Epithelial cell of proximal tubule (primary cell): Measurements from ENCODE around the gene ZSCAN30. TPM values are rescaled to one million over a fixed set of nuclear protein-coding genes. Genes with fewer than 3 reads are reported as not detected.

ENCODE experiments used
- DNase-seq: peaks from one replicate; pipeline ENCODE4 v3.0.0-alpha.2; 2011; ENCODE audit warnings: low read depth
- H3K4me3 ChIP-seq: 2 replicates; pipeline ENCODE4 v1.5.1; 2011; ENCODE audit warnings: low read depth, mild to moderate bottlenecking, low read length
- CTCF ChIP-seq: conservative IDR thresholded peaks from 2 replicates; pipeline ENCODE4 v1.5.1; 2012; ENCODE audit warnings: low read depth, mild to moderate bottlenecking, low read length
- total RNA-seq: library from RNA; depleted of rRNA; stranded (reverse); fragments of >200 nt; gene quantifications from 2 replicates; pipeline ENCODE4 v1.2.3, GENCODE V29; 2015

Gene ZSCAN30
- total RNA-seq, 1 donor from 2014 or later = 5.1 TPM

GRCh38 chr18:35247412-35248249 is 42.4 kb downstream of the ZSCAN30 start:
- no peak overlapping the region for H3K4me3 ChIP-seq
- TF ChIP-seq CTCF = no peak
- no peak for DNase-seq

GRCh38 chr18:35246831-35247230 is 43.2 kb downstream of the ZSCAN30 start:
- no peak for DNase-seq
- no peak overlapping the region for H3K4me3 ChIP-seq
- no peak for TF ChIP-seq CTCF

- no peak for DNase-seq
- no peak for TF ChIP-seq CTCF
- H3K4me3 ChIP-seq = no peak overlapping the region
These were observed 44.2 kb downstream of the ZSCAN30 start for GRCh38 chr18:35245719-35246317.

GRCh38 chr18:35244671-35245070 is 45.4 kb downstream of the ZSCAN30 start:
- TF ChIP-seq CTCF = no peak
- no peak overlapping the region for H3K4me3 ChIP-seq
- no peak for DNase-seq

GRCh38 chr18:35242426-35242825 is 47.6 kb downstream of the ZSCAN30 start:
- no peak for DNase-seq
- no peak for TF ChIP-seq CTCF

GRCh38 chr18:35241448-35241804 is 48.6 kb downstream of the ZSCAN30 start:
- DNase-seq = no peak
- TF ChIP-seq CTCF = no peak
- H3K4me3 ChIP-seq = peak overlapping the region; percentile 77

More at GRCh38 chr18:35242426-35242825, 47.6 kb downstream of the ZSCAN30 start:
- H3K4me3 ChIP-seq = no peak overlapping the region
